ENCODE measurements around the gene HBE1. TPM values are rescaled to one million over a fixed set of nuclear protein-coding genes. Genes with fewer than 3 reads are reported as not detected.

HBE1 gene
- total and polyA plus RNA-seq, 2 of the 4 experiments (the other 2 are of a cell fraction) = 3.2 to 12.7 TPM

- H3K18ac ChIP-seq (ENCODE audit: low read depth, low read length) = peak overlapping the region; percentile 83; the same call in 1 of the 2 replicates
- H2BK20ac ChIP-seq (ENCODE audit: low read depth, low read length) = peak overlapping the region; percentile 87
- peak overlapping the region; percentile 79; the same call in 1 of the 2 replicates for H4K5ac ChIP-seq (ENCODE audit: low read depth, low read length)
- DNase-seq (no peak), ATAC-seq (ENCODE audit: low read depth) (peak; percentile 78)
- H2BK15ac ChIP-seq (ENCODE audit: low read depth, low read length) = peak overlapping the region; percentile 58; the same call in 1 of the 3 replicates
- TF ChIP-seq POLR2A (IDR thresholded peaks at IDR 0.05; ENCODE audit: low read depth, low read length) (no peak), RCOR1 (IDR thresholded peaks at IDR 0.05; ENCODE audit: insufficient replicate concordance, low read length) (no peak)
- BruUV-seq (replicated peaks) = no TSS peak
- no peak overlapping the region for H3K56ac ChIP-seq (ENCODE audit: extremely low read depth, insufficient read depth, low read length)
- peak overlapping the region; percentile 28; the same call in 1 of the 2 replicates for H3K4ac ChIP-seq (ENCODE audit: low read depth, low read length)
- H3K27ac ChIP-seq (ENCODE audit: insufficient read depth, low read length) = no peak overlapping the region
- no peaks in the 10 kb centered on the region for H3K36me3 ChIP-seq (ENCODE audit: control insufficient read depth, insufficient read depth, low read length)
- H4K20me1 ChIP-seq (ENCODE audit: insufficient read depth, low read length) = no peaks in the 10 kb centered on the region
- peaks cover 4% of the 10 kb centered on the region; the same call in 1 of the 2 replicates for H3K4me1 ChIP-seq (ENCODE audit: control insufficient read depth, insufficient read depth, low read length)
- no CpG with 5 or more reads among the region's 1 CpG for WGBS, 2 experiments (ENCODE audit: extremely low coverage in 2 of 2, insufficient read length in 1 of 2)
- H3K9me3 ChIP-seq (ENCODE audit: control insufficient read depth, insufficient read depth, low read length) = no peaks in the 10 kb centered on the region
- POLR2A ChIA-PET (ENCODE audit: unreplicated experiment) = no interaction called here
- peak overlapping the region; percentile 44 to 59; a peak in 3 of 4 replicates for H4K8ac ChIP-seq (ENCODE audit: low read depth in 2 of 2, low read length in 2 of 2)
- H3K4me3 ChIP-seq (ENCODE audit: insufficient read depth, low read depth, low read length) = no peak overlapping the region
- no peaks in the 10 kb centered on the region; the same call in 1 of the 2 replicates for H3K9me1 ChIP-seq (ENCODE audit: insufficient read depth, low read length)
- dilution Hi-C loops (cut with HindIII; ENCODE audit: low sequenced_read_pairs, unreplicated experiment) = no loop called here
- no peaks in the 10 kb centered on the region for H3K79me1 ChIP-seq (ENCODE audit: low read depth in 1 of 2, low read length in 2 of 2)
- intact Hi-C loops (cut with micrococcal nuclease) = no loop called here
- in situ Hi-C loops (cut with MboI; ENCODE audit: low sequenced_read_pairs) = no loop called here
- CTCF ChIA-PET = interaction anchor here (0.6 to 1.2 kb wide), 2 partner anchors 62 to 100 kb away, joined by 3 to 4 read pairs; no protein-coding TSS in a partner anchor
- H3K14ac ChIP-seq (replicated peaks; ENCODE audit: low read depth, low read length) = 0 out of 2 replicates have a peak overlapping the region, but pooled peaks have one; percentile 52
- no peak overlapping the region for H2AFZ ChIP-seq (replicated peaks; ENCODE audit: low read length, poor library complexity)
- no peak overlapping the region for H3K4me2 ChIP-seq (ENCODE audit: low read depth, low read length)
- no peak overlapping the region for H2AK5ac ChIP-seq (ENCODE audit: low read depth, low read length)
- H3K23ac ChIP-seq (ENCODE audit: low read depth, low read length) = no peak overlapping the region
- no peak overlapping the region; the same call in 1 of the 2 replicates for H4K91ac ChIP-seq (ENCODE audit: insufficient read depth, low read depth, low read length)
- H3K9ac ChIP-seq (ENCODE audit: low read depth, low read length) = no peak overlapping the region; the same call in 1 of the 2 replicates
- no peak overlapping the region for H2AK9ac ChIP-seq (replicated peaks; ENCODE audit: low read depth, low read length, poor library complexity)
- peak overlapping the region; percentile 89; the same call in 1 of the 2 replicates for H2BK120ac ChIP-seq (ENCODE audit: low read depth, low read length)
- peak overlapping the region; percentile 78 for H2BK5ac ChIP-seq (ENCODE audit: low read depth, low read length, poor library complexity, severe bottlenecking)
- no peaks in the 10 kb centered on the region for H3K27me3 ChIP-seq (ENCODE audit: control insufficient read depth, insufficient read depth, low read length)
Measured at GRCh38 chr11:5304046-5304445, 34.3 kb upstream of the HBE1 start.
